NK-92 (cell line): ENCODE measurements around the gene LILRA5.
"Not testable (repeated sequence)": the region's sequence is repeated elsewhere in the genome, so short reads cannot be mapped to it uniquely, and the experiment has no call there.

Experiments
- DNase-seq: peaks from one replicate; lab custom pipeline; 2025; ENCODE audit not compliant: unreplicated experiment; lab: John Stamatoyannopoulos, UW

LILRA5 gene

DNA sequence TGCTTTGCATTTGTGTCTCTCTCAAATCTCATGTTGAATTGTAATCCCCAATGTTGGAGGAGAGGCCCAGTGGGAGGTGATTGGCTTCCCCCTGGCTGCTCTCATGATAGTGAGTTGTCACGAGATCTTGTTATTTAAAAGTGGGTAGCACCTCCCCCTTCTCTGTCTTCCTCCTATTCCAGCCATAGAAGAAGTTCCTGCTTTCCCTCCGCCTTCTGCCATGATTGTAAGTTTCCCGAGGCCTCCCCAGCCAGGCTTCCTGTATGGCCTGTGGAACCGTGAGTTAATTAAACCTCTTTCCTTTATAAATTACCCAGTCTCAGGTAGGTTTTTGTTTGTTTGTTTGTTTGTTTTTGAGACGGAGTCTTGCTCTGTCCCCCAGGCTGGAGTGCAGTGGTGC is 22.2 kb upstream of the LILRA5 start:
- DNase-seq: no peak

DNA sequence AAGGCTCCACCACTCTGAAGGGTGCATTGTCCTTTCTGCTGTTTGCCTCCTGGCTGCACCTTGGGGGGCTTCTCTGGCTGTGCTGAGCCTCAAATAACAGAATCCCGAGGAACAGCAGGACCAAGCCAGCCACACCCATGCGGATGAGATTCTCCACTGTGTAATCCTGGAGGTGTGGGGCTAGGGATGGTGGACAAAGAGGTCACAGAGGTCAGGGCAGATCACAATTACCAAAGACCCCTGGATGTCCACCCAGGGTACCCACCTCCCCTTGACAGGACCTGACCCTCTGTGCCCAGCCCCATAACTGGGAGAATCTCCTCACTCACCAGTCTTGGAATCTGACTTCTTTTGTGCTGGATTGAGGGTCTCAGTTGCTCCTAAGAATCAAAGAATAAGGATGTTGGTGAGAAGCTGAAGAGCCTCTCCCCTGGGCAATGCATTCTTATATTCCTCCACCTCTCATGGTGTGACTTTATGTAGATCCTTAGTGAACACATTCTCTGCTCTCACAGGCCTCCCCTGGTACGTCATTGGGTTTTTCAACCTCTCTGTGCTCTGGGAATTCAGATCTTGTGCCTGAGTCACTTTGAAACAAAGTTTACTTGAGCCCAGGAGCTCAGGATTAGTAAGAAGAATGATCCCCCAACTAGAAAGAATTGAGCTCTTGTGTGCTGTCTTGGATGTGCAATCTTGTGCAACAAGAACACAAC is 20.8 kb upstream of the LILRA5 start:
- no peak for DNase-seq

DNA sequence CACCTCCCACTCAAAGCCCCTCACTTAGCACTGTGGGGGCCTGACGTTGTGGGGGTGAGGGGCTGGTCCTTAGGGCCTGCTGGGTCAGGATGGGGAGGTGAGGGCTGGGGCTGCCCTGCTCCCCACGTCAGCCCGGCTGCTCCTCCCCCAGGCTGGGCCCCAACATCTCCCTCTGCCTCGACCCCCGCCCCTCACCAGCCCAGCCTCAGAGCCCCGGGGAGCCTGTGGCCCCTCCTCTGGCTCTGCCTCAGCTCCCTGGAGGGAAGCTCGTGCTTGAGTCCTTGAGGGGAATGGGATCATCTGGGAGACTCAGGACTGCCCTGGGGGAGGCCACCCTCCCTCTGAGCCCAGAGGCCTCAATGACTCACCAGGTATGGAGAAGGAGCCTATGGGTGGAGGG is 19.2 kb upstream of the LILRA5 start:
- no peak for DNase-seq

DNA sequence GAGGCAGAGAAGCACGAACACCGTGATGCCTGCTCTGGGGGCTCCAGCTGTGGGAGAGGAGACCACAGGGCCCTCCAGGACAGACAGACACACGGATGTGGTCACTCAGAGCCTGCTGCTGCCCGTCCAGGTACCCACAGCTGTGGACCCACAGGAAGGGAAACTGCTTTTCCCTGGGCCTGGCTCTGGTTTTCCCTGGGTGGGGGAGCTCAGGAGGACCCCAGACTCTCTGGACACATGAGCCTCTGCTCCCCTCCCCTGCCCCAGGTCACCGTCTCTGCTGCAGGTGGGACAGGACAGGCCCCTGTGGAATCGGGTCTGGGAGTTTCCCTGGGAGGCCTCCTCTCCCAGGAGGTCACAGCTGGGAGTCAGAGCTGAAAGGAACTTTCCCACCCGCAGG is 18.7 kb upstream of the LILRA5 start:
- DNase-seq: no peak

DNA sequence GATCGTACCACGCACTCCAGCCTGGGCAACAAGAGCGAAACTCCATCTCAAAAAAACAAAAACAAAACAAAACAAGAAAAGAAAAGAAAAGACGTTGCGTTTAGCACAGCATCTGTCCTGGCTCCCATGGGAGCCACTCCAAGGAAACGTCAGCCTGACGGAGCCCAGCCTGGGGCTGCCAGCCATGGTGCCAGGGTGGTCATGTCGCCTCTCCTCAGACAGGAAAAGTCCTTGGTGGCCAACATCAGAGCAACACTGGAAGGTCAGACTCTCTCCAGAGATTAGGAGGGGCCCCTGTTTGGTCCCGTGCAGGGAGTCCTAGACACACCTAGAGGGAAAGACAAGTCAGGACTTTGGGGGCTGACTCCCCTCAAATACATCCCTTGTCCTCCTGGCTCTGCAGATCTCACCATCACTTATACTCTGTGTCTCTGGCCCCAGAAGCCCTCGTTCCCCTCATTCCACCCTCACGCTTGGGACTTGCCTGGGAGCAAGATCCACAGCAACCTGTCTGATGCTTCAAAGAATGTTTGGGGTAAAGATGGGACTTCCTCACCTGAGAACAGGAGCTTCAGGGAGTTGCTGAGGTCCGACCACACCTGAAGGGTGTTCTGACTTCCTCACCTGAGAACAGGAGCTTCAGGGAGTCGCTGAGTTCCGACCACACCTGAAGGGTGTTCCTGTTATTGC is 16.7 kb upstream of the LILRA5 start:
- no peak for DNase-seq

DNA sequence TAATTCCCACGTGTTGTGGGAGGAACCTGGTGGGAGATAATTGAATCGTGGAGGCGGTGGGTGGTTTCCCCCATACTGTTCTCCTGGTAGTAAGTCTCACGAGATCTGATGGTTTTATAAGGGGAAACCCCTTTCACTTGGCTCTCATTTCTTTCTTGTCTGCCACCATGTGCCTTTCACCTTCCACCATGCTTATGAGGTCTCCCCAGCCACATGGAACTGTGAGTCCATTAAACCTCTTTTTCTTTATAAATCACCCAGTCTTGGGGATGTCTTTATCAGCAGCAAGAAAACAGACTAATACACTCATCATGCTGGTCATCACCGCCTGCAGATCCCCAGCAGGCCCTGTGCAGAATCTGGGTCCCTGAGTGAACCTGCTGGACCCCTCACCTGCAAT is 15.8 kb upstream of the LILRA5 start:
- not testable (repeated sequence) for DNase-seq

DNA sequence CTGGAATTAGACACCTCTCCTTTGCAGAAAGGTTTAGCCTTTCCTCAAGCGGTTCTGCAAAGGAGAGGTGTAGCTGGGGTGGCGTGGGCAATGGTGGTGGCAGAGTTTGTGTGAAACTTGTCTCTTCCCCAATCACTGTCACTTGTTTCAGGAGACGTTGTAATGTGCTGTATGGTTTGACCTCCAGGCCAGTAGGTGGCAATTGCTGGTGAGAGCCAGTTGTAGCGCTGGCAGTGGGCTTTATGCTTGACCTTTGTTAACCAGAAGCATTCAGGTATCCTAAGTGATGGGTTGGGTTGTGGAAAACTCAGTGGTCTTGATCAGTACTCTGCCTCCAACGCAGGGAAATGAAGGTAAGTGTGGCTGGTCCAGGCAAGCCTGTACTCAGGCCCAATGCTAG is 12.7 kb upstream of the LILRA5 start:
- no peak for DNase-seq

DNA sequence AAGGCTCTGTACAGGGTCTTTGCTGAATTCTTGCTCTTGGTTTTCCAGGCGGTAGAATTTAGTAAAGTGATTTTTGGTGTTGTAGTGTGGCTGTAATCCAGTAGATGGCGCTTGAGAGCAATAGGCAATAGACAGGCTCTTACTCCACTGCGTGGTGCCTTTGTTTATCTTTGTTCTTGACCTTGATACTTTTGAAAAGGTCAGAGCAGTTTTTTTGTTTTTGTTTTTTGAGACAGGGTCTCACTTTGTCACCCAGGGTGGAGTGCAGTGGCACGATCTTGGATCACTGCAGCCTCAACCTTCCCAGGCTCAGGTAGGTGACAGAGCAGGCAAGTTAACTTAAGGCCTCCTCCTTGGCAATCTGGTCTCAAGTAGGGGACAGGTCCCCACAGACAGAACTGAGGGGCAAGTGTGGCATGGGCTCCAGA is 12.2 kb upstream of the LILRA5 start:
- DNase-seq: no peak

DNA sequence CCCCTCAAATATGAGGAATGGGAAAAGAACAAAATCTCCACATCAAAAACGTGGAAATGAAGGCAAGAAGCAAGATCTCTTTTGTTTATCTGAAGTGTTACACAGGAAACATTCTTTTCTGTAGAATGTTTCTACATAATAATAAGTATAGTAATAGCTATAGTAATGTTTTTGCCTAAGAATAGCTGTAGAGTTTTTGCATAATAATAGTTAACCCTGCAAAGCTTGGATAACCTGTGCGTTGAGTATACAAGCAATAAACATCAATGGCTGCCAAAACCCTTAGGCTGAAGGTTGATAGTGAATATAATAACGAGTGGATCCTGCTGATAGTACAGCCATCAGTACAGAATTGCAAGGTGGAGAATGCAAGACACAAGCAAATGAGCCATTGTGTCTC is 11.1 kb upstream of the LILRA5 start:
- no peak for DNase-seq

DNA sequence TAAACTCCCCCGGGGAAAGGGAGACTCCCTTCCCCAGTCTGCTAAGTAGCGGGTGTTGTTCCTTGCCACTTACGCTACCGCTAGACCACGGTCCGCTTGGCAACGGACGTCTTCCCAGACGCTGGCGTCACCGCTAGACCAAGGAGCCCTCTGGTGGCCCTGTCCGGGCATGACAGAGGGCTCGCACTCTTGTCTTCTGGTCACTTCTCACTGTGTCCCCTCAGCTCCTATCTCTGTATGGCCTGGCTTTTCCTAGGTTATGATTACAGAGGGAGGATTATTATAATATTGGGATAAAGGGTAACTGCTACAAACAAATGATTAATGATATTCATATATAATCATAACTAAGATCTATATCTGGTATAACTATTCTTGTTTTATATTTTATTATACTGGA is 10.0 kb upstream of the LILRA5 start:
- DNase-seq: not testable (repeated sequence)

DNA sequence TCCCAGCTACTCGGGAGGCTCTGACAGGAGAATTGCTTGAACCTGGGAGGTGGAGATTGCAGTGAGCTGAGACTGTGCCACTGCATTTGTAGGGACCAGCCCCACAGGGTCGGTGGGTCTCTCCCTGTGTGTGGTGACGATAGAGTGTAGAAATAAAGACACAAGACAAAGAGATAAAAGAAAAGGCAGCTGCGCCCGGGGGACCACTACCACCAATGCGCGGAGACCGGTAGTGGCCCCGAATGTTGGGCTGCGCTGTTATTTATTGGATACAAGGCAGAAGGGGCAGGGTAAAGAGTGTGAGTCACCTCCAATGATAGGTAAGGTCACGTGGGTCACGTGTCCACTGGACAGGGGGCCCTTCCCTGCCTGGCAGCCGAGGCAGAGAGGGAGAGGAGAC is 9.3 kb upstream of the LILRA5 start:
- DNase-seq: not testable (repeated sequence)

DNA sequence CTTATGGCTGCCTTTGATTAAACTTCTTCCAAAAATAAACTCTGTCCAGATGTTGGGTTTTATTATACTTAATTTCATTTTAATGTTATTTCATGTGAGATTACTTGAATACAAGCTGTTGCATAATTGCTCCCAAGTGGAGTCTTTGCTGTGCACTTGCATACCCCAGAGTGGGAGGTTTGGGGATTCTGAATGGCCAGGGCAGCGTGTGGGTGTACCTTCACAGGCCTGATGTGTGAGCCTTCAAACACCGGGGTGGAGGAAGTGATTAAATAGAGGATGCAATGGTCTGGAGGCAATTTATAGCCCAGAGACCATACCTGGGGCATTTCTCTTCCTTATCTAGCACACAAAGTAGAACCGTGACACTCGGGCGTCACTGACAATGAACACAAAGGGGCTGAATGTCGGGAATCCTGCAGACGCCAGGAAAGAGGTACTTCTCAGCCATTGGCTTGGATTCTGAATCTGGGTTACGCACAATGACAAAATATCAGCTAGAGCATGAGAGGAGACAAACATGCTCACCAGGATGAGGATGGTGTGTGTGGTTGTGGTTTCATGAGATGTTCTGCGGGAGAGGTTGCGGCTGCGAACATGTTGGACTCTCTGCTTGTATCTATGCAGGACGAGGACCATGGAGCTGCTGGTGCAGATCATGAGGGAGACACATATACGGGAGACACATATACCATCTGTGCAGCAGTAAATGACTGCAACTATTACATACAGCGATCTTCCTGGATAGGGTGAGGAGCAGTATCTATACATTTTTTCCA is 7.1 kb upstream of the LILRA5 start:
- DNase-seq: no peak

DNA sequence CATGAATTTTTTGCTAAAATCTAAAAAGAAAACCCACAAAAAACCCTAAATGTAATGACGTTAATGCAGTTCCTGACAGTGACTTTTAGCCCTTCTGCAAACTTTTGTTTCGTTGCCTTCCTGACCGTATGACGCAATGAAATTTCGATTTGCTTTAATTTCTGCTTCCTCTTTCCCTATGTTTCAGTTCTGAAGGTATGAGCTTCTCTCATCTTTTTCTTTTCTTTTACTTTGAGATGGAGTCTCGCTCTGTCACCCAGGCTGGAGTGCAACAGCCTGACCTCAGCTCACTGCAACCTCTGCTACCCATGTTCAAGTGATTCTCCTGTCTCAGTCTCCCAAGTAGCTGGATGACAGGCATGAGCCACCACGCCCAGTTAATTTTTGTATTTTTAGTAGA is 6.1 kb upstream of the LILRA5 start:
- no peak for DNase-seq

DNA sequence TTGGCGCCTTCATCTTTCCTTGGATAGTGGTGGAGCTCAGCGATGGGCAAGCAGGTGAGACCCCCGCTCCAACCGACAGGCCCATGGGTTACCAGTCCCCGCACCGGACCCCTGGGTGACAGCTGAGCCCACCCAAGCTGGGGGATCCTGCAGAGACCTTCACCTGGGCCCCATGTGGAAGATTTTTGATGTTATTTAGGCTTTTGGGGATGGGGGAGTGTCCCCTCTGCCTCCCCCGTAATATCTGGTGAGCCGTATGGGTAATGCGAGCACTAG is 4.9 kb upstream of the LILRA5 start:
- DNase-seq: no peak

DNA sequence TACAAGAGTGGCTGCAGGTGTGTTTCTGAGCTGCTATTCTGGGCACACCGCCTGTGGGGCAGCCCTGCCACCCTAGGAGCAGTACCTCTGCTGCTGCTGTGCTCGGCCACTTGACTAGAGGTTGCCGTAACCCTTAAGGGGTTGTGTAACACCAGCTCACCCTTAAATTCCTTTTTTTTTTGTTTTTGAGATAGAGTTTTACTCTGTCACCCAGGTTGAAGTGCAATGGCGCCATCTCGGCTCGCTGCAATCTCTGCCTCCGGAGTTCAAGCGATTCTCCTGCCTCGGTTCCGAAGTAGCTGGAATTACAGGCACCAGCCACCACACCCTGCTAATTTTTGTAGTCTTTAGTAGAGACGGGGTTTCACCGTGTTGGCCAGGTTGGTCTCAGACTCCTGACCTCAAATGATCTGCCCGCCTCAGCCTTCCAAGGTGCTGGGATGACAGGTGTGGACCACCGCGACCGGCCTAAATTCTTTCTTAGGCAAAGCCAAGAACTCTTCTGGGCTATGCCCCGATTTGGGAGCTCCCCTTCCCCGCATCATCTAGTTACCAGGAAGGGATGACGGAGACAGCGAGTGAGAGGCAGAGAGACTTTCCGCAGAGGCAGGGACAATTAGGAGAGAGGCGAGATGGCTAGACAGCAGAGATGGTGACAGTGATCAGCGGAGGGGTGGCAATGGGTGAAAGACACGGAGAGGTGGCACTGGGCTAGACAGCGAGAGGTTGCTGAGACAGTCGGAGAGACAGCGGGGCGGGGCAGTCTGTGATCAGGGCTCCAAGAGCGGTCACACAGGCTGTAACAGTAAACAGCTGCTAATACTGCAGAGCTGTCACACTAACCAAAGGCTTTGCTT is 4.4 kb upstream of the LILRA5 start:
- DNase-seq: no peak

DNA sequence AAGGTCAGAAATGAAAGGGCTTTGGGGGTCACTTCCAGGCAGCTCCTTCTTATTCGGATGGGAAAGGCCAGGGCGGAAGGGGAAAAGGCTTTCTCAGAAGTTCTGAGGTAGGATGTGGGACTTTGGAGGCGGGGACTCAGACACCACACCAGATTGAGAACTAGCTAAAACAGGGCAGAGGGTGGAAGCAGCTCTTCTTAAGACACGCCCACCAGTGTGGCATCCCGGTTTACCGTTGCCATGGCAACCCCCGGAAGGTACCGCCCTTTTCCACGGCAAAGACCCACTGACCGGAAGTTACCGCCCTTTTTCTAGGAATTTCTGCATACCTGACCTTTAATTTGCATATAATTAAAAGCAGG is 3.8 kb upstream of the LILRA5 start:
- no peak for DNase-seq

DNA sequence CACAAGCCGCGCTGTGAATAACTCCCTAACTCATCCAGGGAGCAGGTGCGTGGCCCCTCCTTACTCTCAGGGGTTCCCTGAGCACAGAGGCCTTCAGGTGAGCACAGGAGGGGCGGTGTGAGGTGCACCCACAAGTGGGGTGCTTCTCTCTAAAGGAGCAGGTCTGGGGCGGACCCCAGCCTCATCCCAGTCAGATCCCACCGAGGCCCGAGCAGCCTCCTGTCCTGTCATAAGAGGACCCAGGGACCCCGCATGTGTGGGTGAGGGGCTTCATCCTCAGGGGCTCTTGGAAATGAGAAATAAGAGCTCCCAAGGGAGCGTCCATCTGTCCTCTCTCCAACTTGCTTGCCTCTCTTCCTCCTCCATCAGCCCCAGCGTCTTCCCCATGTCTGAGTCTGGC is 3.0 kb upstream of the LILRA5 start:
- DNase-seq: no peak

DNA sequence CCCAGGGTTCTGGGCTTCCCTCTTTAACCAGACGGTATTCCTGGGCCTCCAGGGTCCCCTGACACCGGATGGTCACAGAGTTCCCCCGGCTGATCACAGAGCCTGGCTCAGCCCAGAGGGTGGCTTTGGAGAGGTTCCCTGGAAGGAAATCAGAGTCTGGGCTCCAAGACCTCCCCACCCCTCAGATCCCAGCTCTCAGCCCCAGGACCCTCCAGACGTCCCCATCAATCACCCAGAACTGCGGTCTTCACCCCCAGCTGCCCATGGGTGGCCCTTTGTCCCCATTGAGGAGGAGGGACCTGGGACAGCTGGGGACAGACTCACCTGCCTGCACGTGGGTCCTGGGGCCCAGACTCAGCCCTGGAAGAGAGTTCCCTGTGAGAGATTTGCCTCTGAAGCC is 955 bp downstream of the LILRA5 start:
- no peak for DNase-seq

DNA sequence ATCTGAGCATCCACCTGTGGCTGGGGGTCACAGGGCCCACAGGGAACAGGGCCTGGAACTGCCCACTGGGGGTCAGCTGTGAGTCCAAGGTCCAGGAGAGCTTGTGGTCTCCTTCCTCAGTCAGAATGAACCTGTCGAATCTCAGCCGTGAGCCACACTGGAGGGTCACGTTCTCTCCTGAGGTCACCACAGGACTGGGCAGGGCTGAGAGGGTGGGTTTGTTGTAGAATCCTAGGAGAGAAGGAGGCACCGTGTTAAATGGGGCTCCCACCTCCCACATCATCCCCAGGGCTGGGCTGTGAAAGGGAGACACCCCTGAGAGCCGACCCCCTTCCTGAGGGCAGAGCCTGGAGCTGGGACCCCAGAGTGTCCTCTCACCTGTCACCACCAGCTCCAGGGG is 1.5 kb downstream of the LILRA5 start:
- DNase-seq: no peak

DNA sequence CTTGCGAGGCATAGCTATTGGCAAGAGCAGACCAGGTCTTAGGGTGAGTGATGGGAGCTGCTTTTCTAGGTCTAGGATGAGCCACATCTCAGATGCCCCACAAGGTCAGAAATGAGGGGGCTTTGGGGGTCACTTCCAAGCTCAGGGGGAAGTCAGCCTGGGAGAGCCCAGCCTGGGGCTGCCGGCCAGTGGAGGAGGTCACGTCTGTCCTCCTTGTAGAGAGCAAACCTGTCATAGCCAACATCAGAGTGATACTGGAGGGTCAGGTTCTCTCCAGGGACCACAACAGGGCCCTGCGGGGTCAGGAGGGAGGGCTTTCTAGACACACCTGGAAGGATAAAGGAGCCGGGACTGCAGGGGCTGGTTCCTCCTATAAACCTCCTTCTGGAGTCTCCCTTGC is 2.4 kb downstream of the LILRA5 start:
- no peak for DNase-seq

DNA sequence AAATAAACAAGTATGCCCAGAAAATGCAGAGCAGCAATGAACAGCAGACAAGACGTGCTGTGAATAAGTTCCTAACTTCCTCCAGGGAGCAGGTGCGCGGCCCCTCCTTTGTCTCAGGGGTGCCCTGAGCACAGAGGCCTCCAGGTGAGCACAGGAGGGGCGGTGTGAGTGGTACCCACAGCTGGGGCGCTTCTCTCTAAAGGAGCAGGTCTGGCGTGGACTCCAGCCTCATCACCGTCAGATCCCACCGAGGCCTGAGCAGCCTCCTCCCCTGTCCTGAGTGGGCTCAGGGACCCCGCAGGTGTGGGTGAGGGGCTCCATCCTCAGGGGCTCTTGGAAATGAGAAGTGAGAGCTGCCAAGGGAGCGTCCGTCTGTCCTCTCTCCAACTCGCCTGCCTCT is 3.2 kb downstream of the LILRA5 start:
- no peak for DNase-seq
